GM21576 (cell line): ENCODE data around the gene TRIO.
"Not testable (repeated sequence)": the region's sequence is repeated elsewhere in the genome, so short reads cannot be mapped to it uniquely, and the experiment has no call there.

Experiments
- ATAC-seq: cut with Tn5 transposase; IDR thresholded peaks from one replicate; pipeline ENCODE4 v1.9.1; 2021; ENCODE audit warnings: mild to moderate bottlenecking, moderate library complexity; ENCODE audit not compliant: unreplicated experiment

The TRIO gene

DNA sequence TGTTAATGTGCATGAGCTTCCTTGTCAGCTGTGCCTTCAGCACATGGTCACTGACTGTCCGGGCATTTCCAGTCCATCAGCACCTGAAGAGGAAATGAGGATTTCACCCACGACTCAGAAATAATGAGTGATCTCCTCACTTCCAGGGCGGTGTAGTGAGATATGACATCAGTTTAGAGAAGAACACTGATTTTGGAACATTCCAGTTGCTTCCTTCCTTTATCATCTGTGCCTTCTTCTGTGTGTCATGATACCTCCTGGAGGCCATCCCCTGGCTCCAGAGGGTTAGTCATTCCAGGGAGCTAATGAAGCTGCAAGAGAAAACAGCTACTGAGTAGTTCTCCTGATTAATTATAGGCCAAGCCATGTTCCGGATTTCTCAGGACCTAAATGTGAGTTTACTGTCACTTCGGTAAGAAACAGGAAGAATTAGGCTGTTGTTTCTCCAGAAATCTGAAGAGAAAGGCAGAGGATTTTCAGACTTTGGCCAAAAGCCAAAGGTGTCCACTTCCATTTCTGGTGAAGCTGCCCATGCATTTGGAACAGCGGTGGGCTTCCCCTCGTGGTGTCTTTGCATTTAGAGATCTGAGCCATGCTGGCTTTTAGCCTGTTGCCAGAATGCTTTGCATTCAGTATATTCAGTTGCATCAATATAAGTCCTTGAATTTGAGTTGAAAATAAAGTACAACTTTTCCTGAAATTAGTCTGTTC is 277.1 kb downstream of the TRIO start:
- no peak for ATAC-seq

DNA sequence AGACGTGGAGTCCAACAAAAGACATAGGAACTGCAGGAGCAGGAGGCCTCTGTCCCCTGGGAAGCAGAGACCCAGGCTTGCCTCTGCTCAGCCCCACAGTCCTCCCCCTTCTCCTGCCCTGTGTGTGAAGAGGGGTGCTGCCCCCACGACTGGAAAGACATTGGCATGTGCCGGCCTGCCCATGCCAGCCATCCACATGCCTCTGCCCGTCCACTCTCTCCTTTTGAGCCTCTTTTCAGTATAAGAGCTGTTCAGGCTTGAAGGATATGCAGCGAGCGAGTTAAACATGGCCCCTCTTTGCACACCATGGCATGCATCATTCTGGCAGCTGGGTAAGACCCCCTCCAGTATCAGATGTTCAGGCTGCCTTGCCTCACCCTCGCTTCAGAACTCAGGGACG is 278.7 kb downstream of the TRIO start:
- no peak for ATAC-seq

GRCh38 chr5:14424011-14424685 is 281.0 kb downstream of the TRIO start:
- ATAC-seq: no peak

DNA sequence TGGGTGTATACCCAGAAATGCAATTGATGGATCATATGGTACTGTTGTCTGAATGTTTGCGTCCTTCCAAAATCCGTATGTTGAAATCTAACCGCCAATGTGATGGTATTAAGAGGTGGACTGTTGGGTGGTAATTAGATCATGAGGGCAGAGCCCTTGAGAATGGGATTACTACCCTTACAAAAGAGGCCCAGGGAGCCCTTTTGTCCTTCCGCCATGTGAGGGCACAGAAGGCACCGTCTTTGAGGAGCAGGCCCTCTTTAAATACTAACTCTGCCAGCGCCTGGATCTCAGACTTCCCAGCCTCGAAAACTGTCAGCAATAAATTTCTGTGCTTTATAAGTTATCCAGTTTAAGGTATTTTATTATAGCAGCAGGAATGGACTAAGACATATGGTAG is 282.4 kb downstream of the TRIO start:
- no peak for ATAC-seq

- no peak for ATAC-seq
Observed at GRCh38 chr5:14426521-14426920, 283.4 kb downstream of the TRIO start.

DNA sequence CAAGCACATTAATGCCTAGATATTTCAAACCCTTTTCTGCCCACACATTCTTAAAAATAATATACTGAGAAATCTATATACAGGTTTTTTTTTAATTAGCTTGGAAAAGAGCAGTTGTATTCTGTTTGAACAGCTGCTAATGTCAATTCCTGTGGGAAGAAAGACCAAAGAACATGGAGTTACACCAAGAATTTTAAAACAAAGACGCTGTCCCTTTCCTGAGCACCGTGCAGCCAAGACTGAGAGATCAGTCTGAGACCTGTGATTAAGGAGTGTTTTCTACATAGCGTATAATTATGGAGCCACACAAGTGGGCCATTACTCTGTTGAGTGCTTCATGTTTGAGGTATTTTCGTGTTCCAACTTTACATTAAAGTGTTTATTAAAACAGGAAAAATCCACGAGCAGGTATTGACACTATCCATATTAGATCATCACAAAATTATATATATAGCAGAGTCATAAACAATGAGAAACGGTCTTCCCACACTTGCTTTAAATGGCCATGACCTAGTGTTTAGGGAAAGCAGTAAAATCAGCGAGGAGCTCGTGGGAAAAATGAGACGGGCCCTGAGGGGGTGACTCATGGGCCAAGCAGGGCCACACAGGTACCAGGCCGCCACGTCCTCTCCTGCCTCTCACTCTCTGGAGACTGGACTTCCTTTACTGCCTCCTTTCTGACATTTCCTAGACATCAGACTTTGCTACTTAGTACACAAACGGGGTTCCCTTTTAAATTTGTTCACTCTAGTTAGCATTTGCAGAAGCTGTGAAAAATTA is 285.4 kb downstream of the TRIO start:
- no peak for ATAC-seq

DNA sequence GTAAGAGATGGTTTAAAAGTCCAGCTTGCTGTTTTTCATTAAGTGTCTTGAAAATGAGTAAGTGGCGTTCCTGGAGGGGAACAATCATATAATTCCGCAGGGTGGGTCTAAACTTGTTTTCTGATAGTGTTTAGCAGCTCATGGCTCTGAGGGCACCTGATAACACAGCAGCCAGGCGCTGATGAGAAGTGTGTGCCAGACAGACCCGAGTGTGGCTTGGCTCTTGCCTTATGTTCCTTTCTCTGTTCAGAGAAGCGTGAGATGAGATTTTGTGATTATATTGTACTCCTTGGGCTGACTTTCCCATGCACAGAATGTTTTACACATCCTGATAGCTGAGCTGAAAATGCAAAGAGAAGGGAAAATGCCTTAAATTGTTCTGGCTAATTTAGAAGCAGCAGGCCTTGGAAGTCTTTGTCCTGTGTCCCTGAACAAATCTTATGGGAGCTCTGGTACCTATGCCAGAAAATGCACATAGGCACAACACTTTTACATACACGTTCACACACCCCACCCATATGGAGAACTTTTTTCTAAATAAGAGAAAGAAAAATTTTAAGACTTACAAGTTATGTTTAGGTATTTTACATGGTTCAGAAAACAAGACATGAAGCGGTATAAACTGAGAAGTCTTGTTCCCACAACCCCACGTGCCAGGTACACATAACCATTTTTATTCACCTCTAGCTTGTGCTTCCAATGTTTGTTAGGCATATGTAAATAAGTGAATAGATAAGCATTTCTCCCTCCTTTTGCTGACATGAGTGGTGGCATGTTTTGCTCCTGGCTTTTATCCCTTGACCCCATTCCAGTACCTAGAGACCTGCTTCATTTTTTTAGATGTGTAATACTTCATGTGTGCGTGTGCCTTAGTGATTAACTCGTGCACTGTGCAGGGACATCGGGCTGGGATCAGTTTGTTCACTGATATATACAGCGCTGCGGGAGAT is 286.2 kb downstream of the TRIO start:
- ATAC-seq: no peak

DNA sequence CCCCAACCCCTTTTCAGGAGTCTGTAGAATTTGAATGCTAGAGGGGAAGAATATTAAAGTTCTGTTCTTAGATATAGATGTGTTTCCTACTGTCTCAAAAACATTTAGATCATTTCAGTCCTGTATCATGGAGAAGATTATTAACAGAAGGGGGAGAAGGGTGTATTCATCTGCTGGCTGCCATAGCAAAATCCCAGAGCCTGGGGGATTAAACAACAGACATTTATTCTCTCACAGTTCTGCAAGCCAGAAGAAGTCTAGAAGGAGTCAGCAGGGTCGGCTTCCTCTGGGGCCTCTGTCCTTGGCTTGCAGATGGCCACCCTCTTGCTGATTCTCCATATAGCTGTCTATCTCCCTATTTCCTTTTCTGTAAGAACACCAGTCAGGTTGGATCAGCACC is 288.4 kb downstream of the TRIO start:
- no peak for ATAC-seq

DNA sequence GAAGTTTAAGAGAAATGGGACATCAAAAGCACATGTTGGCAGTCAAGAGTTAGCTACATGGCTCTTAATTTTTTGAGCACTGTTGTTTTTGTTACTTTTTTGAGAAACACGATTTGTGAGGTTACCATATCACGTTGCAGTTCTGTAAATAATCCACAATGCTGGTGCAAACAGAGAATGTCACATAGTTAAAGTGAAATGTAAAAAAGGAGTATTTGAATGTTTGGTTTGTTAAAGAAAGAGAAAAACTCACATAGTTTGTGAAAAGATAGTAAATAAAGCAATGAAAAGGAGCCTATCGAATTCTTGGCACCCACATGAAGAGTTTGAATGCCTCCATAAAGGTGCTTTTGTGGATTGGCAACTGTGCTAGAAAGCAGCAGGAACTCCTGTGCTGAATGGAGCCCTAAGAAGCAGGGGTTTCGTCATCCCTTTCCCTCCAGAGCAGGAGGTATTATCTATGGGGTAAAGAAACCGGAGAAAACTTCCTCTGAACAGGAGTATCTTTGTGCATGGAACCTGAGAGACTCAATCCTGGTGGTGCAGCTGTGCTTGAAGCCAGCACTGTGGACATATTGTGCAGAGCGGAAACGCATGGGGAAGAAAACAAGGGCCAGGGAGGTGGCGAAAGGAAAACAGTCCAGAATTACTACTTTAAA is 289.9 kb downstream of the TRIO start:
- ATAC-seq: no peak

DNA sequence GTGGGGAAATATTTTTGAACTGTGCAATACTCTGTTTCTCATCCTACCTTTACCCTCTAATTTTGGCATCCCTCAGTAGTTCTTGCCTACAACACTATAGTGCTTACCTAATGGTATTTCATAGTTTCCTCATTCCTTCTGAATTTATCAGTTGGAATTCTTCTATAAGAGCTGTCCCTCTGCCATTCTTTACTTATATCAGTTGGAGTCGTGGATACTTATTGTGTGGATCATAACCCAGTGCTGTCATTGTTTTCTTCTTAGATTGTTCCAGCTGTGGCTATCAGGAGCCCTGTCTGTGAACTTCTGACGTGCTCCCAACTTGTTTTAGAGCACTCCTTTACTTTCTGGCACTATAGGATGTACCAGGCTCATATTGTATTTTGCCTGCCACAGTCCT is 292.3 kb downstream of the TRIO start:
- ATAC-seq: no peak

DNA sequence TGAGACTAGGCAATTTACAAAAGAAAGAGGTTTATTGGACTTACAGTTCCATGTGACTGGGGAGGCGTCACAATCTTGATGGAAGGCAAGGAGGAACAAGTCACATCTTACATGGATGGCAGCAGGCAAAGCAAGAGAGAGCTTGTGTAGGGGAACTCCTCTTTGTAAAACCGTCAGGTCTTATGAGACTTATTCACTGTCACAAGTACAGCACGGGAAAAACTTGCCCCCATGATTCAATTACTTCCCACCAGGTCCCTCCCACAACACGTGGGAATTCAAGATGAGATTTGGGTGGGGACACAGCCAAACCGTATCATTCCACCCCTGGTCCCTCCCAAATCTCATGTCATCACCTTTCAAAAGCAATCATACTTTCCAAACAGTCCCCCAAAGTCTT is 293.0 kb downstream of the TRIO start:
- ATAC-seq: not testable (repeated sequence)

DNA sequence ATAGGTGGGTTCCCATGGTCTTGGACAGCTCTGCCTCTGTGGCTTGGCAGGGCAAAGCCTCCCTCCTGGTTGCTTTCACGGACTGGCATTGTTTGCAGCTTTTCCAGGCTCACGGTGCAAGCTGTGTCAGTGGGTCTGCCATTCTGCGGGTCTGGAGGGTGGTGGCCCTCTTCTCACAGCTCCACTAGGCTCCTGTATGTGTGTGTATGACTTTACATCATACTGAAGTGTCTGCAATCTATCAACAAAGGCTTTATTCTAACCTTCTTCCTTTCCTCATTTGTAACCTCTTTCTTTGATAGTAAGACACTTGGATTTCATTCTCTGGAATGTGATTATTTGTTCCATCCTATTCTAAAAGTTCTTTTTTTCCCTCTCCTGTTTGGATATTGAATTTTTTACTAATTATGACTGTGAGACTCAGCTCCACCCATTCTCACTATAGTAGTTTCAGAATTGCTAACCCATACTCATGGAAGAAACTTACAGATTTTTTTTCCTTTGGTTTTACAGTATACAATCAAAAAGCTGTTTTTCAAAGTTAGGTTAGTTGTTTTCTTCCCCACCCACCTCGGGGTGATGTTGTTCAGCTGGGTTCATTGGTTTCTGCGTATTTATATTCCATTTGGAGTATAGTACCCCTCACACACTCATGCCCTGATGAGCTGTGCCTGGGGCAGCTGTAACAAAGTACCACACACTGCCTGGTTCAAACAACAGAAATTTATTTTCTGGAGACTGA is 293.8 kb downstream of the TRIO start:
- ATAC-seq: no peak

- no peak for ATAC-seq
Observed at GRCh38 chr5:14438195-14438606, 295.1 kb downstream of the TRIO start.

DNA sequence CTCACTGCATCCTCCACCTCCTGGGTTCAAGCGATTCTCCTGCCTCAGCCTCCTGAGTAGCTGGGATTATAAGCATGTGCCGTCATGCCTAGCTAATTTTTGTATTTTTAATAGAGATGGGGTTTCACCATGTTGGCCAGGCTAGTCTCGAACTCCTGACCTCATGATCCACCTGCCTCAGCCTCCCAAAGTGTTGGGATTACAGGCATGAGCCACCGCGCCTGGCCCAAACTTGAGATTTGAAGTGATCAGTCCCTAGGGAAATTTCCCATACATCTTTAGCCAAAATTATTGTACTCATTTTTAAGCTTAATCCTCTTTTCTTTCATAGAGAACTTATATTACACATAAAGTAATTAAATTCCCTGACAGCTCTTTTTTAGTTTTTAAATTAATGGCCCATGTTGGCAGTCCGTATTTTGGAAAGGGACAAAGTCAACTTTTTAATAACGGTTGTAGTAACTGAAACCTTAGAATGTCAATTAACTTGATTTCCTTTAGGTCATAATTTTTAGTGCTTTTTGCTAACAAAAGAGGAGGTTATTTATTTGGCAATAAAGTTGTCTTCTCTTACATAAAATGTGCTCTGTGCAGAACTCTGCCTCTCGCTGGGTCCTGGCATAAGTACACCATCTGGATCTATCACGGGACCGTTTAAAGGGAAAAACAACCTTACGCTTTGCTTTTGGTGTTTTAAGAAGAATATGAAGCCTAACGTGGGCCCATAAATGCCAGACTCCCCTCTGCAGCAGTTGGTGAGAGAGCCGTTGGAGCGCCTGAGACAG is 296.1 kb downstream of the TRIO start:
- ATAC-seq: no peak

GRCh38 chr5:14440223-14440581 is 297.1 kb downstream of the TRIO start:
- no peak for ATAC-seq

- ATAC-seq: no peak
Observed at GRCh38 chr5:14440582-14441431, 297.7 kb downstream of the TRIO start.

DNA sequence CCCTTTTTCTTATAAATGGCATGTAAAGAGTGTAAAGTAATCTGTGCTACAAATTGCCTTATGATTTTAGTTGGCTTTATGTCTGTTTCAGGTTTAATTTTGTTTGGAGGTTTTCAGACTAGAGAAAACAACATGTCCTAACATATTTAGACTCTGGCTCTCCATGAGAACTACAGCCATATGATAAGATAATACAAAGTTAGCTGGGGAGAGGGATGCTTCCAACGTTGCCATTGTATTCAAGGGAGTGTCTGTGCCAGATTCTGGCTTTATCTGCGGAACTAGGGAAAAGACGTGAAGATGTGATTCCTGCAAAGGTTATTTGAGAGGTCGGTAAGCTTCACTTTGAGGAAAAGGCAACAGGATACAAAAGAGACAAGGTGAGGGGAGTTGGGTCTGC is 298.5 kb downstream of the TRIO start:
- no peak for ATAC-seq

DNA sequence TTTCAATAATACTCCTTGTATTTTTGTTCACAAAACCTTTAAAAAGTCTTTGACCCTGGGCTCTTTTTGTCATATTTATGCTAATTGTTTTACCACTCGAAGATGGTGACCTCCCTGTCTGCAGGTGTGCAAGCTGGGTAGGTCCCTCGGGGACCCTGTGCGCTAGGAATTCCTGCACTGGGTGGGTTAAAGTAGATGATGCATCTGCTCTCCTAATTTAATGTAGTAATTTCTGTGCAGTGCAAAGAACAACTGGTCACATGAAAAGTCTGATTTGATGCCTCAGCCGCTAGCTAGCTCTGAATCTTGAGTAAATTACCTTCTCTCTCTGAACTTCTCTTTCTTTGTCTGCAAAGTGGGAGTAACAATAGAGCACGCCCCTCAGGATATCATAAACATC is 299.4 kb downstream of the TRIO start:
- ATAC-seq: no peak
